Measurements from ENCODE around the gene FGF22.

GRCh38 chr19:677601-678436, 38.1 kb downstream of the FGF22 start:
- TF ChIP-seq CTCF (IDR thresholded peaks at IDR 0.05) (no peak), ZFX (IDR thresholded peaks at IDR 0.05; ENCODE audit: borderline replicate concordance) (no peak)
